Hepatocyte (in vitro differentiated cells): Measurements from ENCODE around the gene CAPN11. TPM values are rescaled to one million over a fixed set of nuclear protein-coding genes. Genes with fewer than 3 reads are reported as not detected.

Source experiments
- DNase-seq: peaks from one replicate; pipeline ENCODE4 v3.0.0-alpha.2; 2016; ENCODE audit warnings: low spot score
- H2AFZ ChIP-seq: fragments of 200-600 bp; sonication (generic); 2 replicates; pipeline ENCODE4 v1.6.0; 2016; ENCODE audit warnings: antibody characterized with exemption, mild to moderate bottlenecking
- H3K27ac ChIP-seq: fragments of 200-600 bp; sonication (generic); 2 replicates; pipeline ENCODE4 v1.5.1; 2016; ENCODE audit warnings: mild to moderate bottlenecking
- H3K27me3 ChIP-seq: fragments of 200-600 bp; sonication (generic); 2 replicates; pipeline ENCODE4 v1.6.1; 2016
- H3K36me3 ChIP-seq: fragments of 200-600 bp; sonication (generic); replicated peaks from 2 replicates; pipeline ENCODE4 v1.5.1; 2016; ENCODE audit warnings: low read depth; ENCODE audit not compliant: insufficient read depth
- H3K4me1 ChIP-seq: fragments of 200-600 bp; sonication (generic); 2 replicates; pipeline ENCODE4 v1.5.1; 2016; ENCODE audit warnings: mild to moderate bottlenecking, moderate library complexity; ENCODE audit not compliant: insufficient read depth
- H3K4me2 ChIP-seq: fragments of 200-600 bp; sonication (generic); 2 replicates; pipeline ENCODE4 v1.6.0; 2016
- H3K4me3 ChIP-seq: fragments of 200-600 bp; sonication (generic); 2 replicates; pipeline ENCODE4 v1.5.1; 2016; ENCODE audit warnings: mild to moderate bottlenecking
- H3K79me2 ChIP-seq: fragments of 200-600 bp; sonication (generic); 2 replicates; pipeline ENCODE4 v1.6.0; 2017; ENCODE audit warnings: mild to moderate bottlenecking
- H3K9me2 ChIP-seq: fragments of 200-600 bp; sonication (generic); replicated peaks from 2 replicates; pipeline ENCODE4 v1.6.0; 2017; ENCODE audit warnings: mild to moderate bottlenecking; ENCODE audit not compliant: insufficient read depth
- H3K9me3 ChIP-seq: fragments of 200-600 bp; sonication (generic); 2 replicates; pipeline ENCODE4 v1.5.1; 2016; ENCODE audit warnings: low read depth, mild to moderate bottlenecking
- H4K20me1 ChIP-seq: fragments of 200-600 bp; sonication (generic); 2 replicates; pipeline ENCODE4 v1.6.0; 2016; ENCODE audit warnings: mild to moderate bottlenecking; ENCODE audit not compliant: insufficient read depth, poor library complexity, severe bottlenecking
- CTCF ChIP-seq: fragments of 200-600 bp; sonication (generic); IDR thresholded peaks from 2 replicates; pipeline ENCODE4 v1.5.1; 2016; ENCODE audit warnings: antibody characterized with exemption, mild to moderate bottlenecking; ENCODE audit not compliant: poor library complexity
- EZH2 ChIP-seq: fragments of 200-600 bp; sonication (generic); IDR thresholded peaks from 2 replicates; pipeline ENCODE4 v1.6.1; 2016; ENCODE audit warnings: antibody characterized with exemption, mild to moderate bottlenecking, borderline replicate concordance
- EZH2phosphoT487 ChIP-seq: fragments of 200-600 bp; sonication (generic); IDR thresholded peaks from one replicate; pipeline ENCODE4 v1.6.1; 2018; ENCODE audit warnings: antibody characterized with exemption, mild to moderate bottlenecking, low read depth, moderate library complexity; ENCODE audit not compliant: unreplicated experiment, severe bottlenecking
- WGBS: methylation state at CpG from one replicate; pipeline ENCODE4 v1.1.6; 2016; ENCODE audit warnings: low lambda C conversion rate; ENCODE audit errors: missing lambda C conversion rate; 5-methylcytosine and 5-hydroxymethylcytosine counted together
- polyA plus RNA-seq: library from polyadenylated mRNA; unstranded; fragments of >200 nt; fragmentation: Nextera tagmentation; extraction: Ambion mirVana; gene quantifications from 2 replicates; pipeline ENCODE4 v1.2.1, GENCODE V29; 2016
- total RNA-seq: library from RNA; depleted of rRNA; stranded (reverse); fragments of >200 nt; gene quantifications from 2 replicates; pipeline ENCODE4 v1.2.3, GENCODE V29; 2014

Gene CAPN11
- total and polyA plus RNA-seq, 2 experiments from 2014 or later = 0.13 to 0.23 TPM

GRCh38 chr6:44224029-44224964 is 65.7 kb downstream of the CAPN11 start:
- no peaks in the 10 kb centered on the region for H3K9me3 ChIP-seq
- no peak overlapping the region for H2AFZ ChIP-seq
- no peaks in the 10 kb centered on the region for H3K27me3 ChIP-seq
- H3K4me2 ChIP-seq = peak overlapping the region; percentile 100
- H3K9me2 ChIP-seq = no peaks in the 10 kb centered on the region
- no peaks in the 10 kb centered on the region for H4K20me1 ChIP-seq
- H3K4me3 ChIP-seq = peak overlapping the region; percentile 82
- TF ChIP-seq EZH2phosphoT487 (no peak), CTCF (no peak), EZH2 (no peak)
- no peak for DNase-seq
- WGBS = 13% methylated on average over 10 of the region's 18 CpGs
- no peaks in the 10 kb centered on the region for H3K36me3 ChIP-seq
- no peak overlapping the region for H3K27ac ChIP-seq
- peaks cover 47% of the 10 kb centered on the region for H3K4me1 ChIP-seq
- H3K79me2 ChIP-seq = peaks cover 8% of the 10 kb centered on the region

GRCh38 chr6:44224965-44225305 is 66.3 kb downstream of the CAPN11 start:
- no peaks in the 10 kb centered on the region for H3K36me3 ChIP-seq
- H2AFZ ChIP-seq = no peak overlapping the region
- no peaks in the 10 kb centered on the region for H3K27me3 ChIP-seq
- H3K9me2 ChIP-seq = no peaks in the 10 kb centered on the region
- peaks cover 44% of the 10 kb centered on the region for H3K4me1 ChIP-seq
- 82% methylated on average over 4 of the region's 4 CpGs for WGBS
- no peaks in the 10 kb centered on the region for H4K20me1 ChIP-seq
- H3K27ac ChIP-seq = no peak overlapping the region
- H3K79me2 ChIP-seq = peaks cover 6% of the 10 kb centered on the region
- peak overlapping the region; percentile 100 for H3K4me2 ChIP-seq
- TF ChIP-seq CTCF (no peak), EZH2phosphoT487 (no peak), EZH2 (no peak)
- DNase-seq = no peak
- H3K4me3 ChIP-seq = no peak overlapping the region
- H3K9me3 ChIP-seq = no peaks in the 10 kb centered on the region

GRCh38 chr6:44225579-44226325 is 67.1 kb downstream of the CAPN11 start:
- DNase-seq = no peak
- Histone ChIP-seq H3K9me2 (no peaks in the 10 kb centered on the region), H3K4me3 (no peak overlapping the region), H3K9me3 (no peaks in the 10 kb centered on the region), H3K79me2 (peaks cover 5% of the 10 kb centered on the region), H3K27ac (peak overlapping the region; percentile 51), H3K4me1 (peaks cover 42% of the 10 kb centered on the region), H4K20me1 (no peaks in the 10 kb centered on the region), H3K27me3 (no peaks in the 10 kb centered on the region), H2AFZ (no peak overlapping the region), H3K36me3 (no peaks in the 10 kb centered on the region), H3K4me2 (peak overlapping the region; percentile 61)
- 63% methylated on average over 8 of the region's 8 CpGs for WGBS
- no peak for TF ChIP-seq EZH2phosphoT487
- TF ChIP-seq EZH2 = no peak
- no peak for TF ChIP-seq CTCF
